ENCODE measurements around the gene METTL9.
"Not testable (repeated sequence)": the region's sequence is repeated elsewhere in the genome, so short reads cannot be mapped to it uniquely, and the experiment has no call there.

METTL9 gene

GRCh38 chr16:21603928-21604327, 4.6 kb downstream of the METTL9 start:
- CTCF ChIA-PET = interaction anchor here (0.6 to 4.2 kb wide), 4 partner anchors 18 to 61 kb away, joined by 3 to 30 read pairs (median 8); no protein-coding TSS in a partner anchor
- TF ChIP-seq CTCF (IDR thresholded peaks at IDR 0.05; ENCODE audit: insufficient read depth, low read length, missing control alignments) = no peak
- H3K4me3 ChIP-seq (ENCODE audit: low read depth, low read length) = no peak overlapping the region
- POLR2A ChIA-PET = no interaction called here
- DNase-seq (ENCODE audit: low read depth, low spot score) = no peak

- DNase-seq (ENCODE audit: low read depth, low spot score); H3K4me3 ChIP-seq (ENCODE audit: low read depth, low read length): not testable (repeated sequence)
- CTCF ChIA-PET = interaction anchor here (1.2 to 4.2 kb wide), 4 partner anchors 11 to 103 kb away, joined by 3 to 30 read pairs (median 4); no protein-coding TSS in a partner anchor
- POLR2A ChIA-PET = interaction anchor here (0.6 kb wide), 1 partner anchor 23 kb away, joined by 7 read pairs; no protein-coding TSS in a partner anchor
These were observed 6.5 kb downstream of the METTL9 start for GRCh38 chr16:21605848-21606247.

- CTCF ChIA-PET = interaction anchor here (0.7 to 1.5 kb wide), 6 partner anchors 24 to 49 kb away, joined by 3 to 4 read pairs (median 3); no protein-coding TSS in a partner anchor
- TF ChIP-seq CTCF (IDR thresholded peaks at IDR 0.05; ENCODE audit: insufficient read depth, low read length, missing control alignments) = no peak
- DNase-seq (ENCODE audit: low read depth, low spot score) = no peak
- POLR2A ChIA-PET = no interaction called here
- no peak overlapping the region for H3K4me3 ChIP-seq (ENCODE audit: low read depth, low read length)
These were observed 9.4 kb downstream of the METTL9 start for GRCh38 chr16:21608639-21609328.

GRCh38 chr16:21610006-21610544, 10.7 kb downstream of the METTL9 start:
- CTCF ChIA-PET = interaction anchor here (1.0 to 1.6 kb wide), 6 partner anchors 13 to 48 kb away, joined by 3 to 5 read pairs (median 4); no protein-coding TSS in a partner anchor
- POLR2A ChIA-PET = no interaction called here
- no peak for DNase-seq (ENCODE audit: low read depth, low spot score)
- no peak overlapping the region for H3K4me3 ChIP-seq (ENCODE audit: low read depth, low read length)
- no peak for TF ChIP-seq CTCF (IDR thresholded peaks at IDR 0.05; ENCODE audit: insufficient read depth, low read length, missing control alignments)

- H3K4me3 ChIP-seq (ENCODE audit: low read depth, low read length) = no peak overlapping the region
- ChIA-PET CTCF (interaction anchor here (1.0 to 1.6 kb wide), 2 partner anchors 12 to 32 kb away, joined by 4 to 5 read pairs; no protein-coding TSS in a partner anchor), POLR2A (no interaction called here)
- no peak for TF ChIP-seq CTCF (IDR thresholded peaks at IDR 0.05; ENCODE audit: insufficient read depth, low read length, missing control alignments)
- DNase-seq (ENCODE audit: low read depth, low spot score) = no peak
These were observed 11.4 kb downstream of the METTL9 start for GRCh38 chr16:21610766-21611165.

- no peak overlapping the region for H3K4me3 ChIP-seq (ENCODE audit: low read depth, low read length)
- CTCF ChIA-PET = interaction anchor here (1.0 to 1.6 kb wide), 4 partner anchors 10 to 46 kb away, joined by 4 to 5 read pairs (median 4); no protein-coding TSS in a partner anchor
- DNase-seq (ENCODE audit: low read depth, low spot score) = no peak
- POLR2A ChIA-PET = no interaction called here
- TF ChIP-seq CTCF (IDR thresholded peaks at IDR 0.05; ENCODE audit: insufficient read depth, low read length, missing control alignments) = no peak
These were observed 11.8 kb downstream of the METTL9 start for GRCh38 chr16:21611198-21611555.

All from AG04449 (cell line).